Hematopoietic multipotent progenitor cell treated with erythropoietin and hydrocortisone succinate and interleukin-3 and kit ligand, for 8 days (in vitro differentiated cells): Measurements from ENCODE around the gene COL12A1.

Experiments
- DNase-seq: peaks from one replicate; pipeline ENCODE4 v3.0.0-alpha.2; 2015

Gene COL12A1

GRCh38 chr6:75176076-75176582, 29.7 kb downstream of the COL12A1 start:
- DNase-seq: no peak

GRCh38 chr6:75171986-75172385, 33.9 kb downstream of the COL12A1 start:
- DNase-seq: no peak

- DNase-seq: no peak
These were observed 34.3 kb downstream of the COL12A1 start for GRCh38 chr6:75171567-75171966.

GRCh38 chr6:75170691-75171560, 34.9 kb downstream of the COL12A1 start:
- no peak for DNase-seq

- no peak for DNase-seq
These were observed 35.9 kb downstream of the COL12A1 start for GRCh38 chr6:75169689-75170586.

GRCh38 chr6:75167851-75168250, 38.0 kb downstream of the COL12A1 start:
- no peak for DNase-seq

- no peak for DNase-seq
These were observed 38.5 kb downstream of the COL12A1 start for GRCh38 chr6:75167325-75167724.

GRCh38 chr6:75166773-75167172, 39.1 kb downstream of the COL12A1 start:
- DNase-seq: no peak

- no peak for DNase-seq
These were observed 39.6 kb downstream of the COL12A1 start for GRCh38 chr6:75166236-75166635.

GRCh38 chr6:75158176-75158575, 47.7 kb downstream of the COL12A1 start:
- DNase-seq: no peak

GRCh38 chr6:75157336-75157735, 48.5 kb downstream of the COL12A1 start:
- DNase-seq: no peak

- no peak for DNase-seq
These were observed 49.5 kb downstream of the COL12A1 start for GRCh38 chr6:75156186-75156878.

- no peak for DNase-seq
These were observed 50.2 kb downstream of the COL12A1 start for GRCh38 chr6:75155631-75156030.

- DNase-seq: no peak
These were observed 50.9 kb downstream of the COL12A1 start for GRCh38 chr6:75154973-75155372.

GRCh38 chr6:75150685-75151412, 55.0 kb downstream of the COL12A1 start:
- no peak for DNase-seq

- DNase-seq: no peak
These were observed 56.2 kb downstream of the COL12A1 start for GRCh38 chr6:75149696-75150095.

GRCh38 chr6:75149240-75149639, 56.6 kb downstream of the COL12A1 start:
- DNase-seq: no peak

- DNase-seq: no peak
These were observed 58.3 kb downstream of the COL12A1 start for GRCh38 chr6:75147512-75147911.

- no peak for DNase-seq
These were observed 59.9 kb downstream of the COL12A1 start for GRCh38 chr6:75145976-75146375.

- no peak for DNase-seq
These were observed 60.6 kb downstream of the COL12A1 start for GRCh38 chr6:75145211-75145610.

- DNase-seq: no peak
These were observed 61.5 kb downstream of the COL12A1 start for GRCh38 chr6:75144386-75144785.

GRCh38 chr6:75143191-75143590, 62.7 kb downstream of the COL12A1 start:
- DNase-seq: no peak
